MM.1S (cell line): Measurements from ENCODE around the gene MYBL2.

Source experiments
- DNase-seq: peaks from one replicate; pipeline ENCODE4 v3.0.0-alpha.2; 2015
- H2AFZ ChIP-seq: fragments of 300-600 bp; sonication (generic); 2 replicates; pipeline ENCODE4 v1.6.0; 2016; ENCODE audit warnings: antibody characterized with exemption, low read length
- H3F3A ChIP-seq: fragments of 300-600 bp; sonication (generic); 2 replicates; pipeline ENCODE4 v1.6.1; 2016; ENCODE audit warnings: mild to moderate bottlenecking, antibody characterized with exemption, low read length, moderate library complexity, mixed read lengths; ENCODE audit not compliant: insufficient read depth
- H3K27ac ChIP-seq: fragments of 300-600 bp; sonication (generic); 2 replicates; pipeline ENCODE4 v1.5.1; 2016; ENCODE audit warnings: mild to moderate bottlenecking, low read length
- H3K27me3 ChIP-seq: fragments of 300-600 bp; sonication (generic); replicated peaks from 2 replicates; pipeline ENCODE4 v1.6.0; 2016; ENCODE audit warnings: low read length; ENCODE audit not compliant: insufficient read depth
- H3K36me3 ChIP-seq: fragments of 300-600 bp; sonication (generic); replicated peaks from 2 replicates; pipeline ENCODE4 v1.6.1; 2016; ENCODE audit warnings: mild to moderate bottlenecking, low read length, mixed read lengths; ENCODE audit not compliant: insufficient read depth
- H3K4me1 ChIP-seq: fragments of 300-600 bp; sonication (generic); 2 replicates; pipeline ENCODE4 v1.6.1; 2016; ENCODE audit warnings: low read length, mixed read lengths
- H3K4me2 ChIP-seq: fragments of 300-600 bp; sonication (generic); 2 replicates; pipeline ENCODE4 v1.6.0; 2016; ENCODE audit warnings: low read depth, low read length
- H3K4me3 ChIP-seq: fragments of 300-600 bp; sonication (generic); 2 replicates; pipeline ENCODE4 v1.5.1; 2016; ENCODE audit warnings: low read length, mixed read lengths
- H3K79me2 ChIP-seq: fragments of 300-600 bp; sonication (generic); 2 replicates; pipeline ENCODE4 v1.6.1; 2016; ENCODE audit warnings: mixed run types, low read length, mixed read lengths
- H3K9ac ChIP-seq: fragments of 300-600 bp; sonication (generic); 2 replicates; pipeline ENCODE4 v1.6.1; 2016; ENCODE audit warnings: low read length, mixed read lengths
- H3K9me2 ChIP-seq: fragments of 300-600 bp; sonication (generic); replicated peaks from 2 replicates; pipeline ENCODE4 v1.6.1; 2016; ENCODE audit warnings: mild to moderate bottlenecking, low read length, mixed read lengths; ENCODE audit not compliant: insufficient read depth
- H3K9me3 ChIP-seq: fragments of 300-600 bp; sonication (generic); replicated peaks from 2 replicates; pipeline ENCODE4 v1.6.1; 2016; ENCODE audit warnings: mild to moderate bottlenecking, low read length, mixed read lengths; ENCODE audit not compliant: insufficient read depth
- H4K20me1 ChIP-seq: fragments of 300-600 bp; sonication (generic); 2 replicates; pipeline ENCODE4 v1.6.1; 2016; ENCODE audit warnings: mild to moderate bottlenecking, low read length, moderate library complexity, mixed read lengths; ENCODE audit not compliant: insufficient read depth
- CTCF ChIP-seq: fragments of 300-600 bp; sonication (generic); IDR thresholded peaks from 2 replicates; pipeline ENCODE4 v1.5.1; 2016; ENCODE audit warnings: antibody characterized with exemption, low read length, mixed read lengths
- EZH2 ChIP-seq: fragments of 300-600 bp; sonication (generic); optimal IDR thresholded peaks from 2 replicates; pipeline ENCODE3; 2017; ENCODE audit warnings: low read depth, mild to moderate bottlenecking, antibody characterized with exemption, low read length, mixed read lengths
- EZH2phosphoT487 ChIP-seq: fragments of 300-600 bp; sonication (generic); IDR thresholded peaks from 2 replicates; pipeline ENCODE4 v1.6.1; 2018; ENCODE audit warnings: antibody characterized with exemption, low read length

MYBL2 gene

GRCh38 chr20:43680981-43681380 lies 14.1 kb downstream of the MYBL2 start:
- peak overlapping the region; percentile 98 for H3K27ac ChIP-seq
- no peaks in the 10 kb centered on the region for H3K9me2 ChIP-seq
- no peaks in the 10 kb centered on the region for H3K27me3 ChIP-seq
- DNase-seq: peak; percentile 63
- H2AFZ ChIP-seq: no peak overlapping the region
- peak overlapping the region; percentile 98 for H3K9ac ChIP-seq
- no peak for TF ChIP-seq CTCF
- TF ChIP-seq EZH2: no peak
- no peak for TF ChIP-seq EZH2phosphoT487
- peak overlapping the region; percentile 95 for H3K4me2 ChIP-seq
- H3K36me3 ChIP-seq: 0 out of 2 replicates have a peak, but pooled peaks cover 6% of the 10 kb centered on the region
- H3F3A ChIP-seq: peaks cover 37% of the 10 kb centered on the region
- H4K20me1 ChIP-seq: no peaks in the 10 kb centered on the region
- H3K79me2 ChIP-seq: peaks cover 54% of the 10 kb centered on the region
- H3K9me3 ChIP-seq: no peaks in the 10 kb centered on the region
- H3K4me3 ChIP-seq: peak overlapping the region; percentile 59
- H3K4me1 ChIP-seq: peaks cover 39% of the 10 kb centered on the region

- peak; percentile 82 for DNase-seq
- Histone ChIP-seq H2AFZ (no peak overlapping the region), H3K4me2 (peak overlapping the region; percentile 95), H3F3A (peaks cover 37% of the 10 kb centered on the region), H3K9ac (peak overlapping the region; percentile 98), H3K27me3 (no peaks in the 10 kb centered on the region), H3K4me3 (peak overlapping the region; percentile 59), H3K9me2 (no peaks in the 10 kb centered on the region), H4K20me1 (no peaks in the 10 kb centered on the region), H3K9me3 (no peaks in the 10 kb centered on the region), H3K79me2 (peaks cover 54% of the 10 kb centered on the region), H3K4me1 (peaks cover 39% of the 10 kb centered on the region), H3K36me3 (0 out of 2 replicates have a peak, but pooled peaks cover 5% of the 10 kb centered on the region), H3K27ac (peak overlapping the region; percentile 98)
- TF ChIP-seq CTCF (peak; percentile 56), EZH2 (no peak)
Observed at GRCh38 chr20:43681468-43681942, 14.6 kb downstream of the MYBL2 start.

- peak; percentile 99 for DNase-seq
- Histone ChIP-seq H3K79me2 (peaks cover 54% of the 10 kb centered on the region), H3K9me2 (no peaks in the 10 kb centered on the region), H2AFZ (no peak overlapping the region), H3K4me3 (peak overlapping the region; percentile 59), H3F3A (peaks cover 37% of the 10 kb centered on the region), H4K20me1 (no peaks in the 10 kb centered on the region), H3K36me3 (0 out of 2 replicates have a peak, but pooled peaks cover 3% of the 10 kb centered on the region), H3K27ac (peak overlapping the region; percentile 98), H3K4me1 (peaks cover 39% of the 10 kb centered on the region), H3K9me3 (no peaks in the 10 kb centered on the region), H3K9ac (peak overlapping the region; percentile 98), H3K4me2 (peak overlapping the region; percentile 95), H3K27me3 (no peaks in the 10 kb centered on the region)
- no peak for TF ChIP-seq CTCF
Observed at GRCh38 chr20:43681991-43682410, 15.1 kb downstream of the MYBL2 start.
